ENCODE measurements around the gene DLX3.

The DLX3 gene

DNA sequence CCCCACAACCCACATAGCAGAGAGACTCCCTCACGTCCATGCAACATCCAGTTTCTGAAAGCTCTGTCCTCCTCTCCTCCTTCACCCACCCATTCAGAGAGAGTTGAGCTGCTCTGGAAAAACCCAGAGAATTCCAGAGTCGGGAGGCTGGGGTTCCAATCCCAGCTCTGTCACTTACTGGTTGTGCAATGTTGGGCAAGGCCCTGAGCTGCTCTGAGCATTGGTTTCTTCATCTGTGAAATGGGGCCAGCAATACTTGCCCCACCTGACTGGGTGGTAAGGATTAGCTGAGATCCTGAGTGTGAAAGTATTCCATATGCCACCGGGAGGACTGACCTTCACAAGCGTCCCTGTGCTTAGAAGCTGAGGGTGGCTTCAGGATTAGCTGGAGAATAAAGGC is 38.2 kb downstream of the DLX3 start:
- Histone ChIP-seq H2AK5ac (ENCODE audit: low read length, severe bottlenecking) (no peak overlapping the region), H3K9me3 (ENCODE audit: control insufficient read depth, low read length) (no peaks in the 10 kb centered on the region), H2BK12ac (ENCODE audit: low read length in 2 of 2) (no peak overlapping the region), H4K8ac (ENCODE audit: low read length) (no peak overlapping the region), H2BK5ac (ENCODE audit: low read depth, low read length, poor library complexity, severe bottlenecking) (no peak overlapping the region), H2BK15ac (ENCODE audit: low read depth, poor library complexity, severe bottlenecking) (no peak overlapping the region), H3K14ac (ENCODE audit: low read length in 2 of 2) (no peak overlapping the region), H3K79me1 (replicated peaks; ENCODE audit: low read length, poor library complexity, severe bottlenecking) (no peaks in the 10 kb centered on the region), H3K4me3 (ENCODE audit: insufficient read depth in 1 of 2, low read depth in 1 of 2, low read length in 2 of 2) (no peak overlapping the region), H3K18ac (ENCODE audit: low read depth in 1 of 2, low read length in 2 of 2) (no peak overlapping the region), H3K36me3 (ENCODE audit: control insufficient read depth in 1 of 2, insufficient read depth in 2 of 2, low read depth in 1 of 2, low read length in 2 of 2) (no peaks in the 10 kb centered on the region), H4K91ac (ENCODE audit: low read length) (no peak overlapping the region), H3K4ac (ENCODE audit: low read depth in 1 of 2, low read length in 2 of 2) (no peak overlapping the region), H3K23ac (ENCODE audit: low read length in 2 of 2) (no peak overlapping the region), H2AFZ (ENCODE audit: low read depth, low read length) (no peak overlapping the region), H3K9ac (ENCODE audit: low read length) (no peak overlapping the region), H3K27ac (ENCODE audit: low read length, poor library complexity, severe bottlenecking) (no peak overlapping the region), H3K4me2 (ENCODE audit: low read length, poor library complexity, severe bottlenecking) (no peak overlapping the region), H3K27me3 (ENCODE audit: control insufficient read depth in 1 of 2, insufficient read depth in 1 of 2, low read length in 2 of 2) (peaks cover 16 to 21% of the 10 kb centered on the region in 2 experiments), H3K4me1 (ENCODE audit: control insufficient read depth, insufficient read depth, low read depth, low read length) (peaks cover 15% of the 10 kb centered on the region), H2BK120ac (ENCODE audit: low read depth, low read length) (no peak overlapping the region)
- DNase-seq, result no peak
- WGBS, result 60% methylated on average over 4 of the region's 4 CpGs

DNA sequence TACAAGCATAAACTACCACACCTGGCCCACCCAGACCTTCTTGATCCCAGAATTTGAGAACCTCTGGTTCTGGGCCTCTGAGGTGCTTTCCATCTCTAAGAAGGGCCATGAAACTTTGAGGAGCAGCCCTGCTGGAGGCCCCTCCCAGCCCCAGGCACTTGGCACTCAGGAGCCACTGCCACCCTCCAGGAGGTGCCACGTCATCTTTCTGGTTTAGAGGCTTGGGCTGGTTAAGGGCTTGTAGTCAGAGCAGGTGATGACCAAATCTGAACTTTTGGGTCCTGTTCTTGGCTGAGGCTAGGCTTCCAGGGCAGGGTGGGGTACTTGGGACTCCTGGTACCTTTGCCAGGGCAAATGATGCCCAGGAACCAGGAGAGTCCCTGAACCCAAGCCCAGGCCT is 39.9 kb downstream of the DLX3 start:
- H3K4me3 ChIP-seq (ENCODE audit: insufficient read depth in 1 of 2, low read depth in 1 of 2, low read length in 2 of 2), result no peak overlapping the region
- DNase-seq, result no peak
- H2BK15ac ChIP-seq (ENCODE audit: low read depth, poor library complexity, severe bottlenecking), result no peak overlapping the region
- no peaks in the 10 kb centered on the region for H3K36me3 ChIP-seq (ENCODE audit: control insufficient read depth in 1 of 2, insufficient read depth in 2 of 2, low read depth in 1 of 2, low read length in 2 of 2)
- H3K79me1 ChIP-seq (replicated peaks; ENCODE audit: low read length, poor library complexity, severe bottlenecking), result no peaks in the 10 kb centered on the region
- no peak overlapping the region for H3K9ac ChIP-seq (ENCODE audit: low read length)
- no peak overlapping the region for H3K4ac ChIP-seq (ENCODE audit: low read depth in 1 of 2, low read length in 2 of 2)
- H3K18ac ChIP-seq (ENCODE audit: low read depth in 1 of 2, low read length in 2 of 2), result no peak overlapping the region
- H3K27ac ChIP-seq (ENCODE audit: low read length, poor library complexity, severe bottlenecking), result no peak overlapping the region
- peaks cover 21% of the 10 kb centered on the region for H3K4me1 ChIP-seq (ENCODE audit: control insufficient read depth, insufficient read depth, low read depth, low read length)
- H4K91ac ChIP-seq (ENCODE audit: low read length), result no peak overlapping the region
- H3K4me2 ChIP-seq (ENCODE audit: low read length, poor library complexity, severe bottlenecking), result no peak overlapping the region
- WGBS, result 50% methylated on average over 1 of the region's 1 CpG
- H3K9me3 ChIP-seq (ENCODE audit: control insufficient read depth, low read length), result no peaks in the 10 kb centered on the region
- H2AK5ac ChIP-seq (ENCODE audit: low read length, severe bottlenecking), result no peak overlapping the region
- no peak overlapping the region for H2BK12ac ChIP-seq (ENCODE audit: low read length in 2 of 2)
- peaks cover 22 to 25% of the 10 kb centered on the region in 2 experiments for H3K27me3 ChIP-seq (ENCODE audit: control insufficient read depth in 1 of 2, insufficient read depth in 1 of 2, low read length in 2 of 2)
- no peak overlapping the region for H4K8ac ChIP-seq (ENCODE audit: low read length)
- H3K14ac ChIP-seq (ENCODE audit: low read length in 2 of 2), result no peak overlapping the region
- H3K23ac ChIP-seq (ENCODE audit: low read length in 2 of 2), result no peak overlapping the region
- H2AFZ ChIP-seq (ENCODE audit: low read depth, low read length), result no peak overlapping the region
- H2BK120ac ChIP-seq (ENCODE audit: low read depth, low read length), result no peak overlapping the region
- no peak overlapping the region for H2BK5ac ChIP-seq (ENCODE audit: low read depth, low read length, poor library complexity, severe bottlenecking)

DNA sequence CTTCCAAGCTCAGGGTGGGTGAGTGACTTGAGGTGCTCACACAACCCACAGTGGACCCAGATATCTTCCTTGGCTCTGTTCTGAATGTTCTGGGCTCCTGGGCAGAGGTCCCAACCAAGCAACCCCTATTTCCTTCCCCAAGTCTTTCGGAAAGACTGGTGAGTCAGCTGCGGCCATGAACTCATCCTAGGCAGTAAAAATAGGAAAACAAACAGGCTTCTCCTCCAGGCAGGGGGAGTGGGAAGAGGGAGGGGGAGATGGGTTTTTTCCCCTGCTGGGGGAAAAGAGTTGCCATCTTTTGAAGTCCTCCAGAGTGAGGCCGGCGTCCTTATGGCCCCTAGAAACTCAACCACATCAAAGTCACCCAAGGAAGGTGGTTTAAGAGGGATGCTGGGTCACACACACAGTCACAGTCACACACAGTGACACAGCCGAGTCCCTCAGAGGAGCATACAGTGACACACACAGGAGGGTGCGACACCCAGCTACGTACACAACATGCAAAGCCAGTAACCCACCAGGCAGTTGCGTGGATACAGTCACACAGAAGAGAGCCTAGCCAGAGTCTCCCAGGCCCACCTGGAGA is 42.0 kb downstream of the DLX3 start:
- Histone ChIP-seq H2BK120ac (ENCODE audit: low read depth, low read length) (no peak overlapping the region), H2BK5ac (ENCODE audit: low read depth, low read length, poor library complexity, severe bottlenecking) (no peak overlapping the region), H2AK5ac (ENCODE audit: low read length, severe bottlenecking) (no peak overlapping the region), H3K27me3 (ENCODE audit: control insufficient read depth in 1 of 2, insufficient read depth in 1 of 2, low read length in 2 of 2) (peaks cover 31 to 38% of the 10 kb centered on the region in 2 experiments), H3K4me2 (ENCODE audit: low read length, poor library complexity, severe bottlenecking) (no peak overlapping the region), H4K8ac (ENCODE audit: low read length) (no peak overlapping the region), H3K18ac (ENCODE audit: low read depth in 1 of 2, low read length in 2 of 2) (no peak overlapping the region), H2BK15ac (ENCODE audit: low read depth, poor library complexity, severe bottlenecking) (no peak overlapping the region), H3K14ac (ENCODE audit: low read length in 2 of 2) (no peak overlapping the region), H3K79me1 (replicated peaks; ENCODE audit: low read length, poor library complexity, severe bottlenecking) (no peaks in the 10 kb centered on the region), H3K9me3 (ENCODE audit: control insufficient read depth, low read length) (no peaks in the 10 kb centered on the region), H3K9ac (ENCODE audit: low read length) (no peak overlapping the region), H3K4ac (ENCODE audit: low read depth in 1 of 2, low read length in 2 of 2) (no peak overlapping the region), H2BK12ac (ENCODE audit: low read length in 2 of 2) (no peak overlapping the region), H3K4me3 (ENCODE audit: insufficient read depth in 1 of 2, low read depth in 1 of 2, low read length in 2 of 2) (no peak overlapping the region), H3K4me1 (ENCODE audit: control insufficient read depth, insufficient read depth, low read depth, low read length) (peaks cover 20% of the 10 kb centered on the region), H3K36me3 (ENCODE audit: control insufficient read depth in 1 of 2, insufficient read depth in 2 of 2, low read depth in 1 of 2, low read length in 2 of 2) (no peaks in the 10 kb centered on the region), H3K23ac (ENCODE audit: low read length in 2 of 2) (no peak overlapping the region), H2AFZ (ENCODE audit: low read depth, low read length) (no peak overlapping the region), H3K27ac (ENCODE audit: low read length, poor library complexity, severe bottlenecking) (no peak overlapping the region), H4K91ac (ENCODE audit: low read length) (no peak overlapping the region)
- 83% methylated on average over 6 of the region's 8 CpGs for WGBS
- DNase-seq, result no peak

DNA sequence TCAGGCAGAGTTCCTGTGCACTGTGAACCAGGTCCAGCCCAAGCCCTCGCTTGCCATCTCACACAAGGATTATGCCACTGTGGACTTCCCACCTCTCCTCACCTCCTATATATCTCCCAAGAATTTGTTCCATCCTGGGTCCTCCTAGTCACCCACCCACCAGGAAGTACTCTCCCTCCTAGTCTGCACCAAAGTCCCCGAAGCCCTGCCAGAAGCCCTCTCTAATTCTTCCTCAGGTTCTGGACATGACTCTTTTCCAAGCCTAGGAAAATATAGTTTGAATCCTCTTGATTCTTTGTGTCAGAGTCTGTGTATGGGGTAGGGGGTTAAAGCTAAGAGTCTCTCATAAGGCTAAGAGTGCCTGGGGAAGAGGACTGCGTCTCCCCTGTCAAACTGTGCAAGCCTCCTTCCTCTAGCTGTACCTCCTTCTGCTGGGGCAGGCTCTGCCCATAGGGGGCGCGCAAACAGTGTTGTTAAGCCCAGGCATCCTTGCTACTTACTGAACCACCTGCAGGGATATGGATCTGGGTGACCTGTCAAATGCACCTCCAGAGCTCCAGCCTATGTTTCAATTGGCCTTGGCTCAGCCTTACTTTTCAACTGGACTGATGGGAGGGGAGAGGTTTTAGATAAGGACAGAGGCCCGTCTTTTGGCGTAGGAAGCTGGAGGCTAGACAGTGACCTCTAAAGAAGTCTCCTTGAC is 42.7 kb downstream of the DLX3 start:
- H2AK5ac ChIP-seq (ENCODE audit: low read length, severe bottlenecking), result no peak overlapping the region
- no peak overlapping the region for H2BK5ac ChIP-seq (ENCODE audit: low read depth, low read length, poor library complexity, severe bottlenecking)
- H4K8ac ChIP-seq (ENCODE audit: low read length), result no peak overlapping the region
- no peak overlapping the region for H2BK120ac ChIP-seq (ENCODE audit: low read depth, low read length)
- H2BK12ac ChIP-seq (ENCODE audit: low read length in 2 of 2), result no peak overlapping the region
- 30% methylated on average over 6 of the region's 7 CpGs for WGBS
- H3K27ac ChIP-seq (ENCODE audit: low read length, poor library complexity, severe bottlenecking), result no peak overlapping the region
- no peak overlapping the region for H3K4me3 ChIP-seq (ENCODE audit: insufficient read depth in 1 of 2, low read depth in 1 of 2, low read length in 2 of 2)
- H4K91ac ChIP-seq (ENCODE audit: low read length), result no peak overlapping the region
- H3K4ac ChIP-seq (ENCODE audit: low read depth in 1 of 2, low read length in 2 of 2), result no peak overlapping the region
- peak; percentile 59 for DNase-seq
- H3K4me2 ChIP-seq (ENCODE audit: low read length, poor library complexity, severe bottlenecking), result no peak overlapping the region
- no peak overlapping the region for H3K14ac ChIP-seq (ENCODE audit: low read length in 2 of 2)
- H2AFZ ChIP-seq (ENCODE audit: low read depth, low read length), result no peak overlapping the region
- H3K79me1 ChIP-seq (replicated peaks; ENCODE audit: low read length, poor library complexity, severe bottlenecking), result no peaks in the 10 kb centered on the region
- no peaks in the 10 kb centered on the region for H3K9me3 ChIP-seq (ENCODE audit: control insufficient read depth, low read length)
- no peaks in the 10 kb centered on the region for H3K36me3 ChIP-seq (ENCODE audit: control insufficient read depth in 1 of 2, insufficient read depth in 2 of 2, low read depth in 1 of 2, low read length in 2 of 2)
- H3K18ac ChIP-seq (ENCODE audit: low read depth in 1 of 2, low read length in 2 of 2), result no peak overlapping the region
- peaks cover 31 to 36% of the 10 kb centered on the region in 2 experiments for H3K27me3 ChIP-seq (ENCODE audit: control insufficient read depth in 1 of 2, insufficient read depth in 1 of 2, low read length in 2 of 2)
- peaks cover 23% of the 10 kb centered on the region for H3K4me1 ChIP-seq (ENCODE audit: control insufficient read depth, insufficient read depth, low read depth, low read length)
- H3K9ac ChIP-seq (ENCODE audit: low read length), result no peak overlapping the region
- no peak overlapping the region for H2BK15ac ChIP-seq (ENCODE audit: low read depth, poor library complexity, severe bottlenecking)
- no peak overlapping the region for H3K23ac ChIP-seq (ENCODE audit: low read length in 2 of 2)
